ENCODE measurements around the gene PNLIPRP3.

- TF ChIP-seq CTCF (IDR thresholded peaks at IDR 0.05; ENCODE audit: low read length) (no peak), EZH2 (IDR thresholded peaks at IDR 0.05; ENCODE audit: borderline replicate concordance, low read length) (no peak)
Measured at GRCh38 chr10:116489460-116489859, 61.8 kb downstream of the PNLIPRP3 start.
